A549 (cell line): Measurements from ENCODE around the gene ESR2.

ENCODE experiments used
- CBX8 ChIP-seq: fragments of 200-600 bp; sonication (generic); IDR thresholded peaks from 2 replicates; pipeline ENCODE4 v1.6.1; 2016
- EHMT2 ChIP-seq: fragments of 200-600 bp; sonication (generic); IDR thresholded peaks from 2 replicates; pipeline ENCODE4 v1.6.1; 2016; ENCODE audit warnings: antibody characterized with exemption, low read depth, mild to moderate bottlenecking, moderate library complexity
- KDM5A ChIP-seq: fragments of 200-600 bp; sonication (generic); IDR thresholded peaks from 2 replicates; pipeline ENCODE4 v1.6.1; 2016; ENCODE audit warnings: antibody characterized with exemption, mild to moderate bottlenecking
- MAFK ChIP-seq: fragments of 450-650 bp; IDR thresholded peaks from 2 replicates; pipeline ENCODE4 v1.6.1; 2014; ENCODE audit not compliant: partially characterized antibody
- POLR2A ChIP-seq: IDR thresholded peaks from 2 replicates; pipeline ENCODE4 v1.6.1; 2012; ENCODE audit warnings: mild to moderate bottlenecking, low read length
- RAD21 ChIP-seq, 2 experiments: fragments of >200 bp in 1 of 2; sonication (Bioruptor Twin) in 1 of 2; formaldehyde crosslinking in 1 of 2; IDR thresholded peaks in 1 of 2; conservative IDR thresholded peaks in 1 of 2; 2 replicates in 1 of 2; 3 replicates in 1 of 2; pipeline ENCODE4 v1.6.1; 2012 to 2018; ENCODE audit warnings: inconsistent platforms in 1 of 2
- RFX5 ChIP-seq: fragments of 450-650 bp; IDR thresholded peaks from 2 replicates; pipeline ENCODE4 v1.7.1; 2014; ENCODE audit warnings: antibody characterized with exemption, mild to moderate bottlenecking, moderate library complexity
- RNF2 ChIP-seq: fragments of 200-600 bp; sonication (generic); IDR thresholded peaks from 2 replicates; pipeline ENCODE4 v1.6.1; 2016; ENCODE audit warnings: low read depth, mild to moderate bottlenecking, antibody characterized with exemption, moderate library complexity, borderline replicate concordance
- SMC3 ChIP-seq: fragments of >200 bp; sonication (Bioruptor Twin); formaldehyde crosslinking; IDR thresholded peaks from 3 replicates; pipeline ENCODE4 v1.6.1; 2018; ENCODE audit warnings: inconsistent platforms
- SREBF2 ChIP-seq: fragments of 450-650 bp; IDR thresholded peaks from 2 replicates; pipeline ENCODE4 v1.6.1; 2014; ENCODE audit warnings: mild to moderate bottlenecking, moderate library complexity
- USF2 ChIP-seq: fragments of 450-650 bp; IDR thresholded peaks from 2 replicates; pipeline ENCODE4 v1.6.1; 2014; ENCODE audit warnings: antibody characterized with exemption
- TF ChIP-seq, protein P1 (sequence below): fragments of >200 bp; sonication (Bioruptor Twin); formaldehyde crosslinking; IDR thresholded peaks from 3 replicates; pipeline ENCODE4 v1.5.1; 2016

DNA sequence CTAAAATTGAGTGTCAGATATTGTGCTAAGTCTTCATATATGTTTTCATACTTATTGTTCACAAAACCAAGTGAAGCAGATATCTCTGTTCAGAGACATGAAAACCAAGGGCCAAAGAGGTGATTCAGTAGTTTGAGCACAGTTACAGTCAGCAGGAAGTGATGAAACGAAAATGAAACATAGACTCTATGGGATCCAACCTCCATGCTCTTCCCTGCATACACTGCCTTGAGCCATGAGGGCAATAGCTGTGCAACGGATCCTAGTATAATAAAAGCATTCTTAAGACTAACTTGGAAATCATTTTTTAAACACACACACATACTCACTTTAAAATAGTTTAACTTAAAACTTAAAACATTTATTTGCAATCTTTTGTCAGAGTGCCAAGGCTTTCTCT is 27.9 kb downstream of the ESR2 start:
- TF ChIP-seq MAFK: no peak
- no peak for TF ChIP-seq SMC3
- no peak for TF ChIP-seq RNF2
- TF ChIP-seq POLR2A: no peak
- TF ChIP-seq, protein P1, sequence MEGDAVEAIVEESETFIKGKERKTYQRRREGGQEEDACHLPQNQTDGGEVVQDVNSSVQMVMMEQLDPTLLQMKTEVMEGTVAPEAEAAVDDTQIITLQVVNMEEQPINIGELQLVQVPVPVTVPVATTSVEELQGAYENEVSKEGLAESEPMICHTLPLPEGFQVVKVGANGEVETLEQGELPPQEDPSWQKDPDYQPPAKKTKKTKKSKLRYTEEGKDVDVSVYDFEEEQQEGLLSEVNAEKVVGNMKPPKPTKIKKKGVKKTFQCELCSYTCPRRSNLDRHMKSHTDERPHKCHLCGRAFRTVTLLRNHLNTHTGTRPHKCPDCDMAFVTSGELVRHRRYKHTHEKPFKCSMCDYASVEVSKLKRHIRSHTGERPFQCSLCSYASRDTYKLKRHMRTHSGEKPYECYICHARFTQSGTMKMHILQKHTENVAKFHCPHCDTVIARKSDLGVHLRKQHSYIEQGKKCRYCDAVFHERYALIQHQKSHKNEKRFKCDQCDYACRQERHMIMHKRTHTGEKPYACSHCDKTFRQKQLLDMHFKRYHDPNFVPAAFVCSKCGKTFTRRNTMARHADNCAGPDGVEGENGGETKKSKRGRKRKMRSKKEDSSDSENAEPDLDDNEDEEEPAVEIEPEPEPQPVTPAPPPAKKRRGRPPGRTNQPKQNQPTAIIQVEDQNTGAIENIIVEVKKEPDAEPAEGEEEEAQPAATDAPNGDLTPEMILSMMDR: no peak
- TF ChIP-seq KDM5A: no peak
- TF ChIP-seq CBX8: no peak
- TF ChIP-seq SREBF2: no peak
- TF ChIP-seq RAD21 (conservative IDR thresholded peaks at IDR 0.05 in 1 of 2, IDR thresholded peaks at IDR 0.05 in 1 of 2): no peak
- no peak for TF ChIP-seq USF2
- TF ChIP-seq RFX5: no peak
- no peak for TF ChIP-seq EHMT2
